ENCODE results near the gene KIR3DL2.
"Not testable (repeated sequence)": the region's sequence is repeated elsewhere in the genome, so short reads cannot be mapped to it uniquely, and the experiment has no call there.

KIR3DL2 gene

DNA sequence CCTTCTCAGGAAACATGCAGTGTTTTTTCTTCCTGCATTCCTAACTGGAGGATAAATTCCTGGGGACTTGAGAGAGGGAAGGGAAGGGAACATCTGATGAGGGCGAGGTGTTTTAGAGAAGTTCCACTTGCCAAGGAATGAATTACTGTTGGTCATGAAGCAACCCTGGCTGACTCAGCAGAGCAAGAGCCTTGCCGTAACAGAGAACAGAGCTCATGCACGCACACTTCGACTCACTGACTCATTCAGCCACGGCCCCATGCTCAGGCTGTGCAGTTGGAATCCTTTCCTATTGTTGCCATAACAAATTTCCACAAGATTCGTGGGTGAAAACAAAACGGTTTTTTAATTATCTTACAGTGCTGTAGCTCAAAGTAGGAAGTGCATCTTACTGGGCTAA is 24.9 kb upstream of the KIR3DL2 start:
- not testable (repeated sequence) for H3K36me3 ChIP-seq (ENCODE audit: control insufficient read depth, insufficient read depth, low read length); H3K27me3 ChIP-seq (ENCODE audit: control insufficient read depth, insufficient read depth, low read length); DNase-seq (ENCODE audit: low read depth, low spot score); H3K27ac ChIP-seq (ENCODE audit: low read length); H3K4me1 ChIP-seq (ENCODE audit: control insufficient read depth, insufficient read depth, low read length); H3K9me3 ChIP-seq (ENCODE audit: control insufficient read depth, insufficient read depth, low read length); H3K4me3 ChIP-seq (ENCODE audit: low read length)
- WGBS (ENCODE audit: insufficient coverage, insufficient read length): no CpG with 5 or more reads among the region's 7 CpGs

DNA sequence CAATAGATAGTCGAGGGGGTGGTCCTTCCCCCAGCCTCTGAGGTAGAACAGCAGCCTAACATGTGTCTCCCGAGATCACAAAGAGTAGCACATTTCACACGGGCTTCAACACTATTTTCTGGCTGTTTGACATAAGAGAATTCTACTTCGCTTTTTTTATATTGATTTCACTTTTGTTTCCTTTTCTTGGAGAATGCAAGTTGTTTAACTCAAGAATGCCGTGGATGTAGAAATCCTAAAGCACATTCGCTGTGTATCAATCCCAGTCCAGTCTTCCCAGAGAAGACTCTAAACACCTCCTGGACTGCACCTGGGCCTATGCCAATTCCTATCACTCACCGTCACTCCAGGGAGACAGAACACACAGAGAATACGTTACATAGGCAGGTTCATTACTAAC is 22.2 kb upstream of the KIR3DL2 start:
- H3K4me3 ChIP-seq (ENCODE audit: low read length); H3K36me3 ChIP-seq (ENCODE audit: control insufficient read depth, insufficient read depth, low read length); DNase-seq (ENCODE audit: low read depth, low spot score); H3K27ac ChIP-seq (ENCODE audit: low read length); H3K9me3 ChIP-seq (ENCODE audit: control insufficient read depth, insufficient read depth, low read length); H3K27me3 ChIP-seq (ENCODE audit: control insufficient read depth, insufficient read depth, low read length); H3K4me1 ChIP-seq (ENCODE audit: control insufficient read depth, insufficient read depth, low read length): not testable (repeated sequence)
- WGBS (ENCODE audit: insufficient coverage, insufficient read length): no CpG with 5 or more reads among the region's 8 CpGs

- not testable (repeated sequence) for H3K36me3 ChIP-seq (ENCODE audit: control insufficient read depth, insufficient read depth, low read length); DNase-seq (ENCODE audit: low read depth, low spot score); H3K27me3 ChIP-seq (ENCODE audit: control insufficient read depth, insufficient read depth, low read length); H3K4me1 ChIP-seq (ENCODE audit: control insufficient read depth, insufficient read depth, low read length); H3K27ac ChIP-seq (ENCODE audit: low read length); H3K4me3 ChIP-seq (ENCODE audit: low read length)
- WGBS (ENCODE audit: insufficient coverage, insufficient read length): no CpG with 5 or more reads among the region's 14 CpGs
- H3K9me3 ChIP-seq (ENCODE audit: control insufficient read depth, insufficient read depth, low read length): peaks cover 14% of the 10 kb centered on the region
Observed at GRCh38 chr19:54832496-54832895, 17.7 kb upstream of the KIR3DL2 start, which contains the start of gene KIR2DS4. Gene KIR2DS4, plus strand, starts transcription at chr19:54832676.

GRCh38 chr19:54835126-54835525 is 15.1 kb upstream of the KIR3DL2 start:
- WGBS (ENCODE audit: insufficient coverage, insufficient read length): no CpG with 5 or more reads among the region's 5 CpGs
- H3K4me3 ChIP-seq (ENCODE audit: low read length); H3K36me3 ChIP-seq (ENCODE audit: control insufficient read depth, insufficient read depth, low read length); DNase-seq (ENCODE audit: low read depth, low spot score); H3K4me1 ChIP-seq (ENCODE audit: control insufficient read depth, insufficient read depth, low read length); H3K27me3 ChIP-seq (ENCODE audit: control insufficient read depth, insufficient read depth, low read length); H3K27ac ChIP-seq (ENCODE audit: low read length): not testable (repeated sequence)
- H3K9me3 ChIP-seq (ENCODE audit: control insufficient read depth, insufficient read depth, low read length): peaks cover 18% of the 10 kb centered on the region

- no CpG with 5 or more reads among the region's 2 CpGs for WGBS (ENCODE audit: insufficient coverage, insufficient read length)
- H3K4me3 ChIP-seq (ENCODE audit: low read length); H3K36me3 ChIP-seq (ENCODE audit: control insufficient read depth, insufficient read depth, low read length); DNase-seq (ENCODE audit: low read depth, low spot score); H3K4me1 ChIP-seq (ENCODE audit: control insufficient read depth, insufficient read depth, low read length); H3K27ac ChIP-seq (ENCODE audit: low read length); H3K27me3 ChIP-seq (ENCODE audit: control insufficient read depth, insufficient read depth, low read length): not testable (repeated sequence)
- H3K9me3 ChIP-seq (ENCODE audit: control insufficient read depth, insufficient read depth, low read length): peaks cover 18% of the 10 kb centered on the region
Observed at GRCh38 chr19:54837522-54837921, 12.7 kb upstream of the KIR3DL2 start.

- not testable (repeated sequence) for H3K27ac ChIP-seq (ENCODE audit: low read length); H3K4me1 ChIP-seq (ENCODE audit: control insufficient read depth, insufficient read depth, low read length); DNase-seq (ENCODE audit: low read depth, low spot score); H3K36me3 ChIP-seq (ENCODE audit: control insufficient read depth, insufficient read depth, low read length); H3K4me3 ChIP-seq (ENCODE audit: low read length); H3K27me3 ChIP-seq (ENCODE audit: control insufficient read depth, insufficient read depth, low read length)
- no CpG with 5 or more reads among the region's 8 CpGs for WGBS (ENCODE audit: insufficient coverage, insufficient read length)
- peaks cover 11% of the 10 kb centered on the region for H3K9me3 ChIP-seq (ENCODE audit: control insufficient read depth, insufficient read depth, low read length)
Observed at GRCh38 chr19:54843171-54843570, 7.1 kb upstream of the KIR3DL2 start.

DNA sequence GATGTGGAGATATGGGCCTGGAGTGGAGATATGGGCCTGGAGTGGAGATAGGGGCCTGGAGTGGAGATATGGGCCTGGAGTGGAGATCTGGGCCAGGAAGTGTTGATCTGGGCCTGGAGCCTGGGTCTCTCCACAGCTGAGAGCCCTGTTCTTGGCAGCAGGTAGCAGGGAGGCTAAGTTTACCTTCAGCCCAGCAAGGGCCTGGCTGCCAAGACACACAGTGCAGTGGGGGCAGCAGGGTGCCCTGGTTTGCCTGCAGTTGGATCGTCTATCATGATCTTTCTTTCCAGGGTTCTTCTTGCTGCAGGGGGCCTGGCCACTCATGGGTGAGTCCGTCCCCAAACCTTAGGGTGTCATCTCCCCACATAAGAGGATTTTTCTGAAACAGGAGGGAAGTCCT is 687 bp downstream of the KIR3DL2 start:
- no CpG with 5 or more reads among the region's 2 CpGs for WGBS (ENCODE audit: insufficient coverage, insufficient read length)
- Histone ChIP-seq H3K4me1 (ENCODE audit: control insufficient read depth, insufficient read depth, low read length) (no peaks in the 10 kb centered on the region), H3K27me3 (ENCODE audit: control insufficient read depth, insufficient read depth, low read length) (no peaks in the 10 kb centered on the region; the same call in 1 of the 2 replicates), H3K36me3 (ENCODE audit: control insufficient read depth, insufficient read depth, low read length) (no peaks in the 10 kb centered on the region), H3K4me3 (ENCODE audit: low read length) (no peak overlapping the region), H3K9me3 (ENCODE audit: control insufficient read depth, insufficient read depth, low read length) (peaks cover 18% of the 10 kb centered on the region), H3K27ac (ENCODE audit: low read length) (no peak overlapping the region)
- DNase-seq (ENCODE audit: low read depth, low spot score): no peak

DNA sequence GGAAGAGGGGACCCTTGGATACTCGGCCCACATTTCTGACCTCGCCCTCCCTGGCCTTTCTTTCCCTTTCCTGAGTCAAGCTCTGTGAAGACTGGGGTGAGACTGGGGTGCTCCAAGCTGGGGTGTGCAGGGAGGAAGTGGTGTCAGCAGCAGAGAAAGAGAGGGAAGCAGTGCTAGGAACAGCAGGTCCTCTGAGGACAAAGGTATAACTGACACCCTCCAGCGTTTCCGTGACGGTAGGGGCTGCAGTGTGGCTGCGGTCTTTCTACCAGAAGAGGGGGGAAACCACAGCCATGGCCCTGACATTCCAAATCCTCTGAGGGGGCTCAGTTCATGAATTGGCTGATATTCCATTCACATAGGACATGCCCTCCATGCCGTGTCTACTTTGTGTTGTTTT is 1.1 kb downstream of the KIR3DL2 start:
- peaks cover 17% of the 10 kb centered on the region for H3K9me3 ChIP-seq (ENCODE audit: control insufficient read depth, insufficient read depth, low read length)
- H3K27me3 ChIP-seq (ENCODE audit: control insufficient read depth, insufficient read depth, low read length): no peaks in the 10 kb centered on the region; the same call in 1 of the 2 replicates
- no peak for DNase-seq (ENCODE audit: low read depth, low spot score)
- no peaks in the 10 kb centered on the region for H3K36me3 ChIP-seq (ENCODE audit: control insufficient read depth, insufficient read depth, low read length)
- WGBS (ENCODE audit: insufficient coverage, insufficient read length): no CpG with 5 or more reads among the region's 7 CpGs
- no peak overlapping the region for H3K27ac ChIP-seq (ENCODE audit: low read length)
- no peak overlapping the region for H3K4me3 ChIP-seq (ENCODE audit: low read length)
- H3K4me1 ChIP-seq (ENCODE audit: control insufficient read depth, insufficient read depth, low read length): no peaks in the 10 kb centered on the region

- H3K36me3 ChIP-seq (ENCODE audit: control insufficient read depth, insufficient read depth, low read length); DNase-seq (ENCODE audit: low read depth, low spot score); H3K4me3 ChIP-seq (ENCODE audit: low read length); H3K27ac ChIP-seq (ENCODE audit: low read length); H3K4me1 ChIP-seq (ENCODE audit: control insufficient read depth, insufficient read depth, low read length); H3K27me3 ChIP-seq (ENCODE audit: control insufficient read depth, insufficient read depth, low read length): not testable (repeated sequence)
- peaks cover 10% of the 10 kb centered on the region for H3K9me3 ChIP-seq (ENCODE audit: control insufficient read depth, insufficient read depth, low read length)
- no CpG with 5 or more reads among the region's 1 CpG for WGBS (ENCODE audit: insufficient coverage, insufficient read length)
Observed at GRCh38 chr19:54855241-54855640, 5.0 kb downstream of the KIR3DL2 start.

DNA sequence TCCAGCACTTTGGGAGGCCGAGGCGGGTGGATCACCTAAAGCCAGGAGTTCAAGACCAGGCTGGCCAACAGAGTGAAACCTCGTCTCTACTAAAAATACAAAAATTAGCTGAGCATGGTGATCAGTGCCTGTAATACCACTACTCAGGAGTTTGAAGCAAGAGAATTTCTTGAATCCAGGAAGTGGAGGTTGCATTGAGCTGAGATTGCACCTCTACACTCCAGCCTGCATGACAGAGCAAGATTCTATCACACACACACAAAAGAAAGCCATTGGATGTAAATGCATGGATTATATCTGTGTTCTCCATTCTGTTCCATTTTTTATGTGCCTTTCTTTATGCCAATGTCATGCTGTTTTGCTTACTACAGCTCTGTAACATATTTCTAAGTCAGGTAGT is 8.2 kb downstream of the KIR3DL2 start:
- not testable (repeated sequence) for H3K27ac ChIP-seq (ENCODE audit: low read length); H3K27me3 ChIP-seq (ENCODE audit: control insufficient read depth, insufficient read depth, low read length); H3K4me3 ChIP-seq (ENCODE audit: low read length); H3K36me3 ChIP-seq (ENCODE audit: control insufficient read depth, insufficient read depth, low read length); DNase-seq (ENCODE audit: low read depth, low spot score); H3K4me1 ChIP-seq (ENCODE audit: control insufficient read depth, insufficient read depth, low read length)
- WGBS (ENCODE audit: insufficient coverage, insufficient read length): no CpG with 5 or more reads among the region's 3 CpGs
- peaks cover 11% of the 10 kb centered on the region for H3K9me3 ChIP-seq (ENCODE audit: control insufficient read depth, insufficient read depth, low read length)

DNA sequence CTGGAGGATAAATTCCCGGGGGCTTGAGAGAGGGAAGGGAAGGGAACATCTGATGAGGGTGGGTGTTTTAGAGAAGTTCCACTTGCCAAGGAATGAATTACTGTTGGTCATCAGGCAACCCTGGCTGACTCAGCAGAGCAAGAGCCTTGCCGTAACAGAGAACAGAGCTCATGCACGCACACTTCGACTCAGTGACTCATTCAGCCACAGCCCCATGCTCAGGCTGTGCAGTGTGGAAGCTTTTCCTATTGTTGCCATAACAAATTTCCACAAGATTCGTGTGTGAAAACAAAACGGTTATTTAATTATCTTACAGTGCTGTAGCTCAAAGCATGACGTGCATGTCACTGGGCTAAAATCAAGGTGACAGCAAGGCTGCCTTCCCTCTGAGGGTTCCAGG is 9.2 kb downstream of the KIR3DL2 start:
- H3K36me3 ChIP-seq (ENCODE audit: control insufficient read depth, insufficient read depth, low read length); H3K27me3 ChIP-seq (ENCODE audit: control insufficient read depth, insufficient read depth, low read length); DNase-seq (ENCODE audit: low read depth, low spot score); H3K4me3 ChIP-seq (ENCODE audit: low read length); H3K9me3 ChIP-seq (ENCODE audit: control insufficient read depth, insufficient read depth, low read length); H3K4me1 ChIP-seq (ENCODE audit: control insufficient read depth, insufficient read depth, low read length); H3K27ac ChIP-seq (ENCODE audit: low read length): not testable (repeated sequence)
- no CpG with 5 or more reads among the region's 7 CpGs for WGBS (ENCODE audit: insufficient coverage, insufficient read length)

All from iPS DF 6.9 (cell line).